Measurements from ENCODE around the gene PRKN.

PRKN gene

DNA sequence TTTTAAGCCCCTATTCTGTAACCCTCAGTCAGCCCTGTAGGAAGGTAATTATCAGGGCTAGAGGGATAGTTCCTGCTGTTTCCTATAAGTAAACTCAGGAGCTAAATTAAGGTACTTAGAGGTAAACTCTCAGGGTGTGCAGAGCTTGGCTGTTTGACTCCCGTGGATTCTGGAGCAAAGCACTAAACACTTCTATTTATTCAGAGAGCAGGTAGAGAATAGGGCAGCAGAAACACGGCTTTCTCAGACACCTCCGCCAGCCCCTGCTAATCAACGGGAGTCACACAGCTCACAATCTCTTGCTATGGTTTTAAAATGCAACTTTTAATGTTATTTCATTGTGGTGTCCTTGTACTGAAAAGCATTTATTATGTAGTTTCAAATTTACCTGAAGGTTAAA is 21.8 kb downstream of the PRKN start:
- H3K27ac ChIP-seq = no peak overlapping the region
- TF ChIP-seq, protein P1, sequence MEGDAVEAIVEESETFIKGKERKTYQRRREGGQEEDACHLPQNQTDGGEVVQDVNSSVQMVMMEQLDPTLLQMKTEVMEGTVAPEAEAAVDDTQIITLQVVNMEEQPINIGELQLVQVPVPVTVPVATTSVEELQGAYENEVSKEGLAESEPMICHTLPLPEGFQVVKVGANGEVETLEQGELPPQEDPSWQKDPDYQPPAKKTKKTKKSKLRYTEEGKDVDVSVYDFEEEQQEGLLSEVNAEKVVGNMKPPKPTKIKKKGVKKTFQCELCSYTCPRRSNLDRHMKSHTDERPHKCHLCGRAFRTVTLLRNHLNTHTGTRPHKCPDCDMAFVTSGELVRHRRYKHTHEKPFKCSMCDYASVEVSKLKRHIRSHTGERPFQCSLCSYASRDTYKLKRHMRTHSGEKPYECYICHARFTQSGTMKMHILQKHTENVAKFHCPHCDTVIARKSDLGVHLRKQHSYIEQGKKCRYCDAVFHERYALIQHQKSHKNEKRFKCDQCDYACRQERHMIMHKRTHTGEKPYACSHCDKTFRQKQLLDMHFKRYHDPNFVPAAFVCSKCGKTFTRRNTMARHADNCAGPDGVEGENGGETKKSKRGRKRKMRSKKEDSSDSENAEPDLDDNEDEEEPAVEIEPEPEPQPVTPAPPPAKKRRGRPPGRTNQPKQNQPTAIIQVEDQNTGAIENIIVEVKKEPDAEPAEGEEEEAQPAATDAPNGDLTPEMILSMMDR (IDR thresholded peaks at IDR 0.05) = no peak
- TF ChIP-seq ZFX (IDR thresholded peaks at IDR 0.05; ENCODE audit: borderline replicate concordance) = no peak

DNA sequence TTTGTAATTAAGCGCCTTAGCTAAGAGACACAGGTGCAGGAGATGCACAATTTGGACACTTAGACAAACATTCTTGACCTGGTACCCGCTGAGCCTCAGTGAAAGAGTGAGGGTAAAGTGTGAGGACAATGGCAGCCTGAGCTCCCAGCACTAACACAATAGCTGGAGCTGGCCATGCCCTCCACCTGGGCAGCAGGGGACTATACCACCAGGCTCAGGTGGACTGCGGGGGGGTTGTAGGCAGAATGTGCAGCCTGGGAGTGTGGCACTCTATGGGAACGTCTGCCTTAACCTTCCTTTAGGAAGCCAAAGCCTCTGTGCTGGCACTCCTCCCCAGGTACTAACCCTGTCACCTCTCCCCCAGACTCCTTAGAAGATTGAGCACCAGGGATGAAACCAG is 23.6 kb downstream of the PRKN start:
- TF ChIP-seq, protein P1 (IDR thresholded peaks at IDR 0.05) = no peak
- TF ChIP-seq ZFX (IDR thresholded peaks at IDR 0.05; ENCODE audit: borderline replicate concordance) = no peak

DNA sequence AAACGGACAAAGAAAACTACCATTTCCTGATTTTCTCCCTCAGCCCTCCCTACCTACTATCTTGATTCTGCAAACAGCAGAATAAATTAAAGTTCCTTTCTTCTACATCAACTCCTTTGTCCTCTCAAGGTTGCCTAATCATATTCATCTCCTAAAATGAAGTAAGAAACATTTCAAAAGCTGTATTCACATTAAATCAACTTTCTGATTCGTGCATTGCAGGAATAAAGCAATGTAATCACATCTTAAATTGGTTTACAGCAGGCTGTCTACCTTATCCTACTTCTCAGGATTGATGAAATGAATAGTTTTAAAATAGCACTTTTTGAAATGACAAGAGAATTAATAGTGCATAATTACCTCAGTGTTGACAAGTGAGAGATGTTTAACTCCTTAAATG is 25.1 kb downstream of the PRKN start:
- no peak overlapping the region for H3K27ac ChIP-seq
- TF ChIP-seq, protein P1 (IDR thresholded peaks at IDR 0.05) = no peak
- TF ChIP-seq ZFX (IDR thresholded peaks at IDR 0.05; ENCODE audit: borderline replicate concordance) = no peak

More for the DNA sequence above, 23.6 kb downstream of the PRKN start:
- no peak overlapping the region for H3K27ac ChIP-seq

DNA sequence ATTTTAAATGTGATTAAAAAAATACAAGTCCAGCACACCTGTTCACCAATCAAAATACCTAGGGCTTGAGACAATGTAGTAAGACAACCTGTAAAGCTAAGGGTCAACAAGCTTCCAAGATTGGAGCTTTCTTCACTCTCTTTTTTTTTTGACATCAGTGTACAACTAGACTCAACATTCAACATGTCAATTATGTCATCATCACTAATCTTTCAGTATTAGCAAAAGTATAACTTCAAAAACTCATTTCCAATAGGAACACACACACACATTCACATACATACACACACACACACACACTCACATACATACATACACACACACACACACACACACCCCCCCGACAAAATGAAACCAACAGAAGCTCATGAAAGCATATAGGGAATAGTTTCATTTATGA is 26.0 kb downstream of the PRKN start:
- TF ChIP-seq ZFX (IDR thresholded peaks at IDR 0.05; ENCODE audit: borderline replicate concordance) = no peak
- TF ChIP-seq, protein P1 (IDR thresholded peaks at IDR 0.05) = no peak

DNA sequence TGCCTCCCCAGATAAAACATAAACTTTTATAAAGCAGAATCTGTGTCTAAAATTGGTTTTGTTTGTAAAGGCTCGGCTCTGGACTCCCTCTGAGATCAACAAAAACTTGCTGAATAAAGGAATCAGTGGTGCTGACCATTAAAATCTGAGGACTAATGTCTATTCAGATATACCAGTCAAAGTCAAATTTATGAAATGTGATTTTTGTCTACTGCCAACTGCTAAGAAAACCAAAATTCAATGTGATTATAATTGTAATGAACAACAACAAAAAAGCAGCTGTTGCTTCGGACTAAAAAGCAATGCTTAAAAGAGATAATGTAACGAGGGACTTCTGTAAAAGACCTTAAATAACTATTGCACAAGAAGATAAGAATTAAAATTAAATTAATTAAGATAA is 26.6 kb downstream of the PRKN start:
- TF ChIP-seq ZFX (IDR thresholded peaks at IDR 0.05; ENCODE audit: borderline replicate concordance) = no peak
- TF ChIP-seq, protein P1 (IDR thresholded peaks at IDR 0.05) = no peak
- no peak overlapping the region for H3K27ac ChIP-seq

More for the DNA sequence above, 26.0 kb downstream of the PRKN start:
- H3K27ac ChIP-seq = no peak overlapping the region

DNA sequence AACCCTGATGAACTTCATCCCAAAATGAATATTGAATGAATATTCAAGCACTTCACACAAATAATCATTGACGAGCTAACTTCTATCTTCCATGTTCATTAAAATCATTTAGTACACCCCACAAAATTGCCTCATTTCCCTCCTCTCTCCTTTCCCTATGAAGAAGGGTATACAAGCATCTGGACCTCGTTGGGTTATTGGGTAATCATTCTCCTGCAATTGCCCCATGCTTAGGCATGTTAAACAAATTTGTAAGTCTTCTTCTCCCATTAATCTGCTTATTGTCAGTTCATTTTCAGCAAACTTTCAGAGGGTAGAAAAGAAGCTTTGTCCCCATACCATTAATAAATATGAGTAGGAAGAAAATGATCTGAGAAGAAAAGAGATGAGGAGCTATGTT is 27.6 kb downstream of the PRKN start:
- TF ChIP-seq ZFX (IDR thresholded peaks at IDR 0.05; ENCODE audit: borderline replicate concordance) = no peak
- TF ChIP-seq, protein P1 (IDR thresholded peaks at IDR 0.05) = no peak
- no peak overlapping the region for H3K27ac ChIP-seq

DNA sequence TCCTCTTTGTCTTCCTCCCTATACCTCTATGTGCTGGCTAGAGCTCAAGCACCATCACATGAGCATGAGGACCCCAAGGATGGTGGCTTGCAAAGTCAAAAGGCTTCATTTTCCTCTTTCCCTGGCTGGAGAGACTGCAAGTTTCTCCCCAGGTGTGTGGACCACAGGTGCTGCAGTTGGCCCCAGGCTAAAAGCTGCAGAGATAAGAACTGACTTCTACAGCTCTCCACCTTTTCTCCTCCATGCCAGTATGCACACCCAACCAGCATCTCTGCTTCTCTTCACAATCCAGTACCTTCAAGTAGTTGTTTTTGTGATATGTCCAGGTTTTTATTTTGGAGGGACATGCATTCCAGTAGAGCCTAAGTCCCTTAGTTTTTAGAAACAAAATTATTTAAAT is 29.1 kb downstream of the PRKN start:
- no peak overlapping the region for H3K27ac ChIP-seq
- no peak for TF ChIP-seq ZFX (IDR thresholded peaks at IDR 0.05; ENCODE audit: borderline replicate concordance)
- TF ChIP-seq, protein P1 (IDR thresholded peaks at IDR 0.05) = no peak

Measured in 22Rv1 (cell line).